ENCODE data around the gene JMJD1C.

GRCh38 chr10:63157845-63158624 lies 307.7 kb downstream of the JMJD1C start:
- peak; percentile 70 to 86 (median 74); a peak in 5 of 6 replicates for TF ChIP-seq CTCF (IDR thresholded peaks at IDR 0.05 in 2 of 3, conservative IDR thresholded peaks at IDR 0.05 in 1 of 3; ENCODE audit: control insufficient read depth in 2 of 3, extremely low read depth in 1 of 3, insufficient read depth in 1 of 3, low read depth in 3 of 3, low read length in 3 of 3)
- TF ChIP-seq HCFC1 (IDR thresholded peaks at IDR 0.05; ENCODE audit: low read length) = no peak
- no peak for TF ChIP-seq EZH2 (IDR thresholded peaks at IDR 0.05; ENCODE audit: borderline replicate concordance, control insufficient read depth, low read depth, low read length)
- peak; percentile 29; the same call in 1 of the 2 replicates for TF ChIP-seq PML (IDR thresholded peaks at IDR 0.05; ENCODE audit: low read length)
- no peak for TF ChIP-seq CEBPB (IDR thresholded peaks at IDR 0.05; ENCODE audit: borderline replicate concordance in 1 of 2, low read depth in 2 of 2, low read length in 2 of 2)
- no peak for TF ChIP-seq USF1 (IDR thresholded peaks at IDR 0.05; ENCODE audit: borderline replicate concordance, extremely low read length, insufficient read depth, low read depth, low read length)
- TF ChIP-seq ZZZ3 (IDR thresholded peaks at IDR 0.05; ENCODE audit: control insufficient read depth, insufficient read length, low read depth) = no peak
- no peak for TF ChIP-seq BCL11A (IDR thresholded peaks at IDR 0.05; ENCODE audit: low read depth, low read length)
- TF ChIP-seq RFX5 (IDR thresholded peaks at IDR 0.05; ENCODE audit: low read depth, low read length) = no peak
- no peak for TF ChIP-seq BRCA1 (IDR thresholded peaks at IDR 0.05; ENCODE audit: low read depth, low read length)
- no peak for TF ChIP-seq BHLHE40 (IDR thresholded peaks at IDR 0.05; ENCODE audit: borderline replicate concordance in 1 of 2, low read depth in 2 of 2, low read length in 1 of 2)
- TF ChIP-seq USF2 (IDR thresholded peaks at IDR 0.05; ENCODE audit: borderline replicate concordance, low read depth, low read length) = no peak
- no peak for TF ChIP-seq MYC (IDR thresholded peaks at IDR 0.05; ENCODE audit: insufficient read depth, insufficient read length, insufficient replicate concordance, low read length, severe bottlenecking)

Measured in GM12878 (cell line).